SK-N-DZ (cell line): Measurements from ENCODE around the gene KRTAP4-12.
"Not testable (repeated sequence)": the region's sequence is repeated elsewhere in the genome, so short reads cannot be mapped to it uniquely, and the experiment has no call there.

Source experiments
- DNase-seq: peaks from one replicate; pipeline ENCODE4 v3.0.0-alpha.2; 2015; ENCODE audit warnings: low spot score

KRTAP4-12 gene

GRCh38 chr17:41126412-41126811 is 2.4 kb upstream of the KRTAP4-12 start:
- DNase-seq = no peak

GRCh38 chr17:41125064-41125463 is 1.1 kb upstream of the KRTAP4-12 start:
- no peak for DNase-seq

GRCh38 chr17:41123292-41123990 is 541 bp downstream of the KRTAP4-12 start:
- not testable (repeated sequence) for DNase-seq

GRCh38 chr17:41121742-41122141 is 2.2 kb downstream of the KRTAP4-12 start:
- no peak for DNase-seq

- DNase-seq = not testable (repeated sequence)
Measured at GRCh38 chr17:41119696-41120690, 4.0 kb downstream of the KRTAP4-12 start.

- no peak for DNase-seq
Measured at GRCh38 chr17:41118721-41119120, 5.3 kb downstream of the KRTAP4-12 start.

- not testable (repeated sequence) for DNase-seq
Measured at GRCh38 chr17:41117846-41118386, 6.1 kb downstream of the KRTAP4-12 start, which contains the start of gene KRTAP4-11. Gene KRTAP4-11 (minus strand): TSS chr17:41118373. CDS start chr17:41118315, 58 bp downstream.

- no peak for DNase-seq
Measured at GRCh38 chr17:41116297-41116696, 7.7 kb downstream of the KRTAP4-12 start.

- no peak for DNase-seq
Measured at GRCh38 chr17:41111151-41111885, 12.7 kb downstream of the KRTAP4-12 start.

- not testable (repeated sequence) for DNase-seq
Measured at GRCh38 chr17:41108728-41109386, 15.1 kb downstream of the KRTAP4-12 start.

- DNase-seq = no peak
Measured at GRCh38 chr17:41107941-41108450, 16.0 kb downstream of the KRTAP4-12 start.

GRCh38 chr17:41105347-41105746 is 18.6 kb downstream of the KRTAP4-12 start, which contains the start of gene KRTAP4-9:
Gene KRTAP4-9 (plus strand): TSS chr17:41105389. CDS start chr17:41105389, 0 bp downstream.
- DNase-seq = not testable (repeated sequence)

GRCh38 chr17:41104386-41105038 is 19.5 kb downstream of the KRTAP4-12 start:
- not testable (repeated sequence) for DNase-seq

GRCh38 chr17:41103896-41104295 is 20.1 kb downstream of the KRTAP4-12 start:
- no peak for DNase-seq

- no peak for DNase-seq
Measured at GRCh38 chr17:41101586-41102259, 22.3 kb downstream of the KRTAP4-12 start, which contains the start of gene KRTAP4-16. Gene KRTAP4-16 (minus strand): TSS chr17:41102209. CDS start chr17:41102209, 0 bp downstream.

GRCh38 chr17:41099682-41100480 is 24.1 kb downstream of the KRTAP4-12 start:
- not testable (repeated sequence) for DNase-seq

- DNase-seq = no peak
Measured at GRCh38 chr17:41098481-41098880, 25.5 kb downstream of the KRTAP4-12 start.

GRCh38 chr17:41098042-41098441 is 25.9 kb downstream of the KRTAP4-12 start, which contains the start of gene KRTAP4-8:
Gene KRTAP4-8 (minus strand): TSS chr17:41098142. CDS start chr17:41098084, 58 bp downstream.
- DNase-seq = no peak
